Left lung (tissue), 10 donors: ENCODE data around the gene BMP5. TPM values are rescaled to one million over a fixed set of nuclear protein-coding genes. Genes with fewer than 3 reads are reported as not detected.

Experiments
- ATAC-seq: fragments of 200-7000 bp; cut with Tn5 transposase; one replicate; pipeline ENCODE4 v1.9.1; 2020; ENCODE audit warnings: moderate library complexity
- DNase-seq, 4 donors: peaks; one replicate each; pipeline ENCODE4 v3.0.0-alpha.2; 2013 to 2020
- H3K27ac ChIP-seq, 2 donors: fragments of 200-600 bp; sonication (generic) in 1 of 2; one replicate each; pipeline versions ENCODE4 v1.5.0 to v1.8.0; 2020 to 2021
- H3K27me3 ChIP-seq, 2 donors: fragments of 200-600 bp; sonication (generic) in 1 of 2; one replicate each; pipeline versions ENCODE4 v1.5.0 to v1.8.0; 2020 to 2021
- H3K36me3 ChIP-seq, 2 donors: fragments of 200-600 bp; sonication (generic) in 1 of 2; one replicate each; pipeline versions ENCODE4 v1.5.0 to v1.8.0; 2020 to 2021
- H3K4me1 ChIP-seq, 2 donors: fragments of 200-600 bp; one replicate each; pipeline ENCODE4 v1.8.0; 2021
- H3K4me3 ChIP-seq, 2 donors: fragments of 200-600 bp; sonication (generic) in 1 of 2; one replicate each; pipeline versions ENCODE4 v1.5.0 to v1.8.0; 2020 to 2021; ENCODE audit warnings: mild to moderate bottlenecking in 1 of 2
- H3K9me3 ChIP-seq, 2 donors: fragments of 200-600 bp; sonication (generic) in 1 of 2; one replicate each; pipeline versions ENCODE4 v1.5.0 to v1.8.0; 2020 to 2021
- CTCF ChIP-seq, 2 donors: fragments of 200-600 bp; sonication (generic) in 1 of 2; IDR thresholded peaks; one replicate each; pipeline versions ENCODE4 v1.5.0 to v1.8.0; 2021; ENCODE audit warnings: antibody characterized with exemption in 2 of 2
- intact Hi-C, 2 donors: fragments of 100-400 bp; cut with DNase I; formaldehyde crosslinking; loops; one replicate each; pipeline versions ENCODE4 v1.11.2 to v1.14.2; 2022
- polyA plus RNA-seq, 6 donors: library from polyadenylated mRNA; unstranded; fragments of 120-200 nt; gene quantifications; one replicate each; pipeline ENCODE4 v1.2.1, GENCODE V29; 2013; ENCODE audit not compliant: insufficient read length in 6 of 6
- total RNA-seq, 2 donors: library from RNA; stranded (reverse); fragmentation: NEBNext Ultra II Directional; extraction: Animal tissue kit (Norgen Biotek cat#: 25700); gene quantifications; one replicate each; pipeline ENCODE4 v1.2.1, GENCODE V29; 2021
- donor health status: DM: no; HTN: yes; CAD: no.
- donor health status: DM: no; HTN: no; CAD: no.

BMP5 gene
- total and polyA plus RNA-seq, 8 donors, result 12.7 to 88.6 (median 74.2) TPM

GRCh38 chr6:55818482-55818881, 56.9 kb downstream of the BMP5 start:
- intact Hi-C loops, result no loop called here
- ATAC-seq, result no peak

GRCh38 chr6:55812509-55812908, 62.9 kb downstream of the BMP5 start:
- intact Hi-C loops, result no loop called here
- H3K4me3 ChIP-seq, result no peak overlapping the region
- H3K36me3 ChIP-seq, result no peaks in the 10 kb centered on the region
- ATAC-seq (no peak), DNase-seq (no peak)
- no peak for TF ChIP-seq CTCF (IDR thresholded peaks at IDR 0.05)
- H3K27me3 ChIP-seq, result no peaks in the 10 kb centered on the region
- no peak overlapping the region for H3K27ac ChIP-seq
- H3K4me1 ChIP-seq, result no peaks in the 10 kb centered on the region
- no peaks in the 10 kb centered on the region for H3K9me3 ChIP-seq

More at GRCh38 chr6:55818482-55818881, 56.9 kb downstream of the BMP5 start:
- Histone ChIP-seq H3K27ac (no peak overlapping the region), H3K27me3 (no peaks in the 10 kb centered on the region), H3K4me1 (no peaks in the 10 kb centered on the region), H3K36me3 (no peaks in the 10 kb centered on the region), H3K4me3 (no peak overlapping the region), H3K9me3 (no peaks in the 10 kb centered on the region)
- TF ChIP-seq CTCF (IDR thresholded peaks at IDR 0.05), result no peak
- DNase-seq, result peak in 1 of 4 donors; percentile 24

- H3K27ac ChIP-seq, result no peak overlapping the region
- no peaks in the 10 kb centered on the region for H3K27me3 ChIP-seq
- ATAC-seq (no peak), DNase-seq (no peak)
- intact Hi-C loops, result no loop called here
- no peaks in the 10 kb centered on the region for H3K36me3 ChIP-seq
- no peaks in the 10 kb centered on the region for H3K9me3 ChIP-seq
- no peaks in the 10 kb centered on the region for H3K4me1 ChIP-seq
- TF ChIP-seq CTCF (IDR thresholded peaks at IDR 0.05), result no peak
- no peak overlapping the region for H3K4me3 ChIP-seq
These were observed 64.3 kb downstream of the BMP5 start for GRCh38 chr6:55811074-55811473.

DNA sequence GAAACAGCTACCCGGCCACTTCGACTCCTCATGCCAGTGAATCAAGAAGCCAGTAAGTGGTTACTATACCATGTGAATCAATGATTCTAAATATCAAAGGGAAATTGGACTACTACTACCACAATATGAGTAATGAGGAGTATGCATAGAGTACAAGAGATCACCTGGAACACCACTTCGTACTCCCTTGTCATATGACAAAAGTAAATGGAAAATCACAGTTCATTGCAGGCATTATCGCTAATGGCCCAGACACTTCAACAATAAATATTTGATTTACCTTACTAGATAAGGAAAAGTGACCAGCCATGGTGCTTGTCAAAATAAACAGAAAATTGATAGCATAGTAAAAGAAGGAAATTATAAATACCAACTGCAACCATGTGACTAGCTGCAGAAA, 73.1 kb downstream of the BMP5 start:
- DNase-seq (no peak), ATAC-seq (no peak)
- no peaks in the 10 kb centered on the region for H3K9me3 ChIP-seq
- no peak for TF ChIP-seq CTCF (IDR thresholded peaks at IDR 0.05)
- no peaks in the 10 kb centered on the region for H3K36me3 ChIP-seq
- H3K4me1 ChIP-seq, result no peaks in the 10 kb centered on the region
- H3K27ac ChIP-seq, result no peak overlapping the region
- intact Hi-C loops, result no loop called here
- H3K27me3 ChIP-seq, result no peaks in the 10 kb centered on the region
- no peak overlapping the region for H3K4me3 ChIP-seq

GRCh38 chr6:55798571-55798970, 76.8 kb downstream of the BMP5 start:
- intact Hi-C loops, result no loop called here
- no peak for TF ChIP-seq CTCF (IDR thresholded peaks at IDR 0.05)
- Histone ChIP-seq H3K4me3 (no peak overlapping the region), H3K9me3 (no peaks in the 10 kb centered on the region), H3K27me3 (no peaks in the 10 kb centered on the region), H3K27ac (no peak overlapping the region), H3K36me3 (no peaks in the 10 kb centered on the region), H3K4me1 (no peaks in the 10 kb centered on the region)
- ATAC-seq (no peak), DNase-seq (no peak)
